Astrocyte (in vitro differentiated cells and primary cell): ENCODE measurements around the gene TMEM116. TPM values are rescaled to one million over a fixed set of nuclear protein-coding genes. Genes with fewer than 3 reads are reported as not detected.
A peak's percentile ranks its signal among the peaks of the same experiment; 100 is the strongest.

ENCODE experiments used
- DNase-seq: peaks from one replicate; pipeline ENCODE4 v3.0.0-alpha.2; 2010; ENCODE audit warnings: low read depth
- FAIRE-seq: peaks from 2 replicates; lab custom pipeline; 2011; peaks lifted over from hg19 to GRCh38; lab: Jason Lieb, UNC
- H2AFZ ChIP-seq: 2 replicates; pipeline ENCODE4 v1.6.0; 2012; ENCODE audit warnings: low read depth, low read length, inconsistent platforms
- H3K27ac ChIP-seq: 2 replicates; pipeline ENCODE4 v1.5.1; 2011; ENCODE audit warnings: low read depth, low read length, inconsistent platforms
- H3K27me3 ChIP-seq: 2 replicates; pipeline ENCODE4 v1.6.0; 2011; ENCODE audit warnings: low read length, inconsistent platforms; ENCODE audit not compliant: insufficient read depth
- H3K36me3 ChIP-seq: 2 replicates; pipeline ENCODE4 v1.5.1; 2011; ENCODE audit warnings: low read length, inconsistent platforms; ENCODE audit not compliant: insufficient read depth
- H3K4me1 ChIP-seq: 2 replicates; pipeline ENCODE4 v1.5.1; 2011; ENCODE audit warnings: low read length, inconsistent platforms; ENCODE audit not compliant: insufficient read depth
- H3K4me2 ChIP-seq: 2 replicates; pipeline ENCODE4 v1.6.0; 2012; ENCODE audit warnings: low read length, inconsistent platforms
- H3K4me3 ChIP-seq: 2 replicates; pipeline ENCODE4 v1.5.1; 2011; ENCODE audit warnings: low read depth, mild to moderate bottlenecking, low read length, inconsistent platforms; ENCODE audit not compliant: insufficient read depth
- H3K79me2 ChIP-seq: 2 replicates; pipeline ENCODE4 v1.6.0; 2012; ENCODE audit warnings: mild to moderate bottlenecking, low read length, inconsistent platforms; ENCODE audit not compliant: insufficient read depth
- H3K9ac ChIP-seq: 2 replicates; pipeline ENCODE4 v1.6.0; 2012; ENCODE audit warnings: mild to moderate bottlenecking, low read length, inconsistent platforms
- H3K9me3 ChIP-seq: 2 replicates; pipeline ENCODE4 v1.5.1; 2012; ENCODE audit warnings: low read depth, mild to moderate bottlenecking, low read length, inconsistent platforms; ENCODE audit not compliant: insufficient read depth
- H4K20me1 ChIP-seq: 2 replicates; pipeline ENCODE4 v1.6.0; 2012; ENCODE audit warnings: low read length, inconsistent platforms; ENCODE audit not compliant: insufficient read depth
- H3K27ac Mint-ChIP-seq: one replicate; pipeline ENCODE4 v1.8.0; 2021; ENCODE audit warnings: mild to moderate bottlenecking, mixed read lengths; ENCODE audit not compliant: unreplicated experiment
- H3K27me3 Mint-ChIP-seq: one replicate; pipeline ENCODE4 v1.8.0; 2021; ENCODE audit warnings: low read depth, mixed read lengths; ENCODE audit not compliant: unreplicated experiment
- H3K36me3 Mint-ChIP-seq: one replicate; pipeline ENCODE4 v1.8.0; 2021; ENCODE audit warnings: low read depth, mixed read lengths; ENCODE audit not compliant: unreplicated experiment
- H3K4me1 Mint-ChIP-seq: one replicate; pipeline ENCODE4 v1.8.0; 2021; ENCODE audit warnings: low read depth, mixed read lengths; ENCODE audit not compliant: unreplicated experiment
- H3K4me3 Mint-ChIP-seq: one replicate; pipeline ENCODE4 v1.8.0; 2021; ENCODE audit warnings: mild to moderate bottlenecking, moderate library complexity, mixed read lengths; ENCODE audit not compliant: unreplicated experiment
- H3K9me3 Mint-ChIP-seq: one replicate; pipeline ENCODE4 v1.8.0; 2021; ENCODE audit warnings: mild to moderate bottlenecking, mixed read lengths; ENCODE audit not compliant: unreplicated experiment
- CTCF ChIP-seq: IDR thresholded peaks from 2 replicates; pipeline ENCODE4 v1.5.1; 2011; ENCODE audit warnings: low read depth, mild to moderate bottlenecking, inconsistent platforms, low read length, moderate library complexity; ENCODE audit not compliant: insufficient read depth
- EZH2 ChIP-seq: IDR thresholded peaks from 2 replicates; pipeline ENCODE4 v1.6.1; 2012; ENCODE audit warnings: mild to moderate bottlenecking, low read length, inconsistent platforms; ENCODE audit not compliant: insufficient read depth
- total RNA-seq: library from RNA; stranded (reverse); gene quantifications from 2 replicates; pipeline ENCODE4 v1.2.1, GENCODE V29; 2021

Gene TMEM116
- total RNA-seq, 1 donor from 2014 or later = 7.5 TPM

- H3K27ac Mint-ChIP-seq = no peak overlapping the region
- H3K4me1 ChIP-seq = no peaks in the 10 kb centered on the region
- no peak for FAIRE-seq
Observed at GRCh38 chr12:111894556-111894955, 118.4 kb downstream of the TMEM116 start.

GRCh38 chr12:111893287-111893686, 119.7 kb downstream of the TMEM116 start:
- Histone ChIP-seq H3K9ac (no peak overlapping the region), H3K36me3 (peaks cover 40% of the 10 kb centered on the region), H3K4me3 (no peak overlapping the region), H3K9me3 (no peaks in the 10 kb centered on the region), H3K79me2 (no peaks in the 10 kb centered on the region), H3K4me2 (no peak overlapping the region), H3K27me3 (no peaks in the 10 kb centered on the region), H3K27ac (no peak overlapping the region), H3K4me1 (no peaks in the 10 kb centered on the region), H4K20me1 (no peaks in the 10 kb centered on the region), H2AFZ (no peak overlapping the region)
- Mint-ChIP-seq H3K4me3 (no peak overlapping the region), H3K27ac (no peak overlapping the region), H3K4me1 (no peaks in the 10 kb centered on the region), H3K9me3 (no peaks in the 10 kb centered on the region), H3K36me3 (peaks cover 12% of the 10 kb centered on the region), H3K27me3 (no peaks in the 10 kb centered on the region)
- TF ChIP-seq EZH2 = no peak
- TF ChIP-seq CTCF = no peak
- DNase-seq (peak; percentile 30), FAIRE-seq (no peak)

More at GRCh38 chr12:111894556-111894955, 118.4 kb downstream of the TMEM116 start:
- H3K4me2 ChIP-seq = no peak overlapping the region
- DNase-seq = no peak
- no peaks in the 10 kb centered on the region for H3K27me3 Mint-ChIP-seq
- H3K36me3 ChIP-seq = peaks cover 35% of the 10 kb centered on the region
- H3K9me3 Mint-ChIP-seq = no peaks in the 10 kb centered on the region
- no peaks in the 10 kb centered on the region for H3K4me1 Mint-ChIP-seq
- H3K9me3 ChIP-seq = no peaks in the 10 kb centered on the region
- TF ChIP-seq CTCF = no peak
- TF ChIP-seq EZH2 = no peak
- no peak overlapping the region for H3K4me3 ChIP-seq
- no peak overlapping the region for H3K4me3 Mint-ChIP-seq
- H3K9ac ChIP-seq = no peak overlapping the region
- no peaks in the 10 kb centered on the region for H3K79me2 ChIP-seq
- H3K36me3 Mint-ChIP-seq = peaks cover 15% of the 10 kb centered on the region
- H3K27me3 ChIP-seq = no peaks in the 10 kb centered on the region
- no peak overlapping the region for H3K27ac ChIP-seq
- no peaks in the 10 kb centered on the region for H4K20me1 ChIP-seq
- H2AFZ ChIP-seq = no peak overlapping the region

GRCh38 chr12:111887926-111888745, 124.8 kb downstream of the TMEM116 start:
- no peaks in the 10 kb centered on the region for H3K4me1 Mint-ChIP-seq
- H3K79me2 ChIP-seq = no peaks in the 10 kb centered on the region
- no peak overlapping the region for H3K4me3 ChIP-seq
- no peak overlapping the region for H2AFZ ChIP-seq
- H3K27ac ChIP-seq = no peak overlapping the region
- H3K4me1 ChIP-seq = no peaks in the 10 kb centered on the region
- peaks cover 46% of the 10 kb centered on the region for H3K36me3 Mint-ChIP-seq
- H3K27me3 ChIP-seq = no peaks in the 10 kb centered on the region
- no peak overlapping the region for H3K9ac ChIP-seq
- TF ChIP-seq CTCF = no peak
- TF ChIP-seq EZH2 = no peak
- peaks cover 10% of the 10 kb centered on the region for H4K20me1 ChIP-seq
- H3K27ac Mint-ChIP-seq = no peak overlapping the region
- FAIRE-seq (no peak), DNase-seq (no peak)
- no peak overlapping the region for H3K4me3 Mint-ChIP-seq
- no peaks in the 10 kb centered on the region for H3K9me3 Mint-ChIP-seq
- no peak overlapping the region for H3K4me2 ChIP-seq
- H3K36me3 ChIP-seq = peaks cover 52% of the 10 kb centered on the region
- H3K9me3 ChIP-seq = no peaks in the 10 kb centered on the region
- no peaks in the 10 kb centered on the region for H3K27me3 Mint-ChIP-seq
